ENCODE results near the gene IL21R.

DNA sequence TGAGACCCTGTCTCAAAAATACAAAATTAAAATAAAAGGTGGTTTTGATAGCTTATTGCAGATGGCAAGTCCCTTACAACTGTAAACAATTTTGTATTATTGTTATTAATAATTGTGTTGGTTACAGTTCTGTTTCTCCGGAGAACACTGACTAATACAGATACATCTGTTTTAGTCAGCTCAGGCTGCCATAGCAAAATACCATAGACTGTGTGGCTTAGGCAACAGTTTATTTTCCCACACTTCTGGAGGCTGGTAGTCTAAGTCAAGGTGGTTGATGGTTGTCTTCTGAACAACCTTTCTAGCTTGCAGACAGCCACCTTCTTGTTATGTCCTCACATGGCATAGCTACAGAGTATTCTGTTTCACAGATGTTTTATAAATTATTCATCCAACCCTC is 14.2 kb upstream of the IL21R start:
- TF ChIP-seq, protein P1, sequence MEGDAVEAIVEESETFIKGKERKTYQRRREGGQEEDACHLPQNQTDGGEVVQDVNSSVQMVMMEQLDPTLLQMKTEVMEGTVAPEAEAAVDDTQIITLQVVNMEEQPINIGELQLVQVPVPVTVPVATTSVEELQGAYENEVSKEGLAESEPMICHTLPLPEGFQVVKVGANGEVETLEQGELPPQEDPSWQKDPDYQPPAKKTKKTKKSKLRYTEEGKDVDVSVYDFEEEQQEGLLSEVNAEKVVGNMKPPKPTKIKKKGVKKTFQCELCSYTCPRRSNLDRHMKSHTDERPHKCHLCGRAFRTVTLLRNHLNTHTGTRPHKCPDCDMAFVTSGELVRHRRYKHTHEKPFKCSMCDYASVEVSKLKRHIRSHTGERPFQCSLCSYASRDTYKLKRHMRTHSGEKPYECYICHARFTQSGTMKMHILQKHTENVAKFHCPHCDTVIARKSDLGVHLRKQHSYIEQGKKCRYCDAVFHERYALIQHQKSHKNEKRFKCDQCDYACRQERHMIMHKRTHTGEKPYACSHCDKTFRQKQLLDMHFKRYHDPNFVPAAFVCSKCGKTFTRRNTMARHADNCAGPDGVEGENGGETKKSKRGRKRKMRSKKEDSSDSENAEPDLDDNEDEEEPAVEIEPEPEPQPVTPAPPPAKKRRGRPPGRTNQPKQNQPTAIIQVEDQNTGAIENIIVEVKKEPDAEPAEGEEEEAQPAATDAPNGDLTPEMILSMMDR (IDR thresholded peaks at IDR 0.05) = no peak
- no peak for TF ChIP-seq POLR2A (IDR thresholded peaks at IDR 0.05)

All from lower leg skin (tissue), 3 donors.